GM10266 (cell line): ENCODE results near the gene DRD3.

ENCODE experiments used
- DNase-seq: peaks from one replicate; pipeline ENCODE4 v3.0.0; 2012; ENCODE audit errors: extremely low spot score
- CTCF ChIP-seq: IDR thresholded peaks from 2 replicates; pipeline ENCODE4 v1.5.1; 2012; ENCODE audit warnings: mild to moderate bottlenecking, low read depth; ENCODE audit not compliant: control insufficient read depth, insufficient read depth; ENCODE audit errors: missing control alignments

DRD3 gene

GRCh38 chr3:114111060-114111770 is 67.6 kb downstream of the DRD3 start:
- no peak for TF ChIP-seq CTCF
- DNase-seq: no peak

GRCh38 chr3:114110439-114110838 is 68.4 kb downstream of the DRD3 start:
- no peak for DNase-seq

GRCh38 chr3:114108137-114108536 is 70.7 kb downstream of the DRD3 start:
- DNase-seq: no peak
- TF ChIP-seq CTCF: no peak

More at GRCh38 chr3:114110439-114110838, 68.4 kb downstream of the DRD3 start:
- TF ChIP-seq CTCF: no peak

- DNase-seq: no peak
- TF ChIP-seq CTCF: no peak
Measured at GRCh38 chr3:114104414-114104813, 74.4 kb downstream of the DRD3 start.

GRCh38 chr3:114103858-114104257 is 75.0 kb downstream of the DRD3 start:
- no peak for DNase-seq
- TF ChIP-seq CTCF: no peak

- no peak for TF ChIP-seq CTCF
- no peak for DNase-seq
Measured at GRCh38 chr3:114103181-114103580, 75.7 kb downstream of the DRD3 start.

GRCh38 chr3:114101101-114101500 is 77.8 kb downstream of the DRD3 start:
- no peak for DNase-seq
- TF ChIP-seq CTCF: no peak
